H1 (cell line): ENCODE results near the gene ABCF3. TPM values are rescaled to one million over a fixed set of nuclear protein-coding genes. Genes with fewer than 3 reads are reported as not detected.

Experiments
- CTCF ChIA-PET: fragments of 300-600 bp; sonication (Branson Sonifier 250); formaldehyde crosslinking; loops from one replicate; lab custom pipeline; 2021; ENCODE audit not compliant: partially characterized antibody; lab: Charles Lee
- POLR2A ChIA-PET: fragments of 300-600 bp; sonication (Branson Sonifier 250); formaldehyde crosslinking; loops from one replicate; lab custom pipeline; 2021; ENCODE audit warnings: inconsistent platforms; ENCODE audit not compliant: partially characterized antibody; lab: Charles Lee
- DNase-seq, 2 experiments: peaks; one replicate each; pipeline versions ENCODE4 v3.0.0 to v3.0.0-alpha.2; 2010 to 2022; ENCODE audit warnings: low spot score in 2 of 2, low read depth in 1 of 2, mixed read lengths in 1 of 2
- FAIRE-seq: peaks from 2 replicates; lab custom pipeline; 2011; peaks lifted over from hg19 to GRCh38; lab: Jason Lieb, UNC
- H2AFZ ChIP-seq: 2 replicates; pipeline ENCODE4 v1.8.1; 2012; ENCODE audit warnings: low read length, inconsistent platforms
- H2AK5ac ChIP-seq: 2 replicates; pipeline ENCODE4 v1.6.1; 2013; ENCODE audit warnings: low read depth, low read length
- H2BK120ac ChIP-seq: replicated peaks from 2 replicates; pipeline ENCODE3; 2013; ENCODE audit warnings: low read depth, low read length, inconsistent platforms
- H2BK12ac ChIP-seq: 2 replicates; pipeline ENCODE4 v1.6.1; 2013; ENCODE audit warnings: low read depth, low read length
- H2BK15ac ChIP-seq: 2 replicates; pipeline ENCODE4 v1.6.1; 2013; ENCODE audit warnings: low read length
- H2BK20ac ChIP-seq: 2 replicates; pipeline ENCODE4 v1.6.1; 2013; ENCODE audit warnings: low read length
- H2BK5ac ChIP-seq: 2 replicates; pipeline ENCODE4 v1.6.1; 2013; ENCODE audit warnings: low read depth, low read length
- H3K14ac ChIP-seq: 2 replicates; pipeline ENCODE4 v1.6.1; 2013; ENCODE audit warnings: inconsistent platforms; ENCODE audit not compliant: insufficient read length
- H3K18ac ChIP-seq: 2 replicates; pipeline ENCODE4 v1.6.1; 2013; ENCODE audit warnings: low read length; ENCODE audit errors: extremely low read depth
- H3K23ac ChIP-seq: 2 replicates; pipeline ENCODE4 v1.6.1; 2013; ENCODE audit warnings: inconsistent platforms; ENCODE audit not compliant: insufficient read length
- H3K23me2 ChIP-seq: 2 replicates; pipeline ENCODE4 v1.6.1; 2013; ENCODE audit warnings: low read depth, low read length
- H3K27ac ChIP-seq: 2 replicates; pipeline ENCODE4 v1.6.1; 2011; ENCODE audit warnings: low read depth, low read length, inconsistent platforms
- H3K27me3 ChIP-seq, 4 experiments: replicated peaks in 1 of 4; 1 replicate in 1 of 4; 2 replicates in 3 of 4; pipeline versions ENCODE4 v1.6.1 to v1.8.1; 2011 to 2013; ENCODE audit warnings: low read length in 3 of 4, mild to moderate bottlenecking in 3 of 4, inconsistent platforms in 2 of 4, mixed read lengths in 2 of 4, moderate library complexity in 1 of 4; ENCODE audit not compliant: control insufficient read depth in 3 of 4, insufficient read depth in 3 of 4; ENCODE audit errors: extremely low read depth in 1 of 4
- H3K36me3 ChIP-seq, 4 experiments: 2 replicates each; pipeline versions ENCODE4 v1.6.1 to v1.8.1; 2011 to 2013; ENCODE audit warnings: mild to moderate bottlenecking in 4 of 4, low read length in 3 of 4, moderate library complexity in 2 of 4, control low read depth in 1 of 4, inconsistent platforms in 1 of 4; ENCODE audit not compliant: insufficient read depth in 4 of 4, control insufficient read depth in 2 of 4
- H3K4ac ChIP-seq: replicated peaks from 2 replicates; pipeline ENCODE3; 2013; ENCODE audit warnings: low read length, low read depth, mixed read lengths, inconsistent platforms; ENCODE audit not compliant: insufficient read length
- H3K4me1 ChIP-seq, 4 experiments: replicated peaks in 1 of 4; 1 replicate in 1 of 4; 2 replicates in 3 of 4; pipeline versions ENCODE4 v1.6.1 to v1.8.1; 2011 to 2013; ENCODE audit warnings: low read length in 3 of 4, inconsistent platforms in 2 of 4, mixed read lengths in 1 of 4; ENCODE audit not compliant: insufficient read depth in 4 of 4, control insufficient read depth in 3 of 4
- H3K4me2 ChIP-seq, 2 experiments: 2 replicates each; pipeline versions ENCODE4 v1.6.1 to v1.8.1; 2011 to 2013; ENCODE audit warnings: low read depth in 2 of 2, low read length in 2 of 2, control low read depth in 1 of 2, inconsistent platforms in 1 of 2, mild to moderate bottlenecking in 1 of 2; ENCODE audit not compliant: insufficient read depth in 1 of 2
- H3K4me3 ChIP-seq, 4 experiments: fragments of 200-600, 300-600 bp in 1 of 4; sonication (generic), shearing (Covaris generic), sonication (Bioruptor Twin) in 1 of 4; 2 replicates each; pipeline versions ENCODE4 v1.5.1 to v1.8.1; 2011 to 2016; ENCODE audit warnings: low read length in 4 of 4, low read depth in 3 of 4, control low read depth in 2 of 4, inconsistent platforms in 2 of 4, mild to moderate bottlenecking in 2 of 4, mixed read lengths in 1 of 4, moderate library complexity in 1 of 4; ENCODE audit not compliant: insufficient read depth in 2 of 4; ENCODE audit errors: extremely low read depth in 1 of 4
- H3K56ac ChIP-seq: replicated peaks from 2 replicates; pipeline ENCODE3; 2013; ENCODE audit warnings: low read depth, mild to moderate bottlenecking, mixed read lengths, low read length, inconsistent platforms; ENCODE audit not compliant: insufficient read length
- H3K79me1 ChIP-seq: 2 replicates; pipeline ENCODE4 v1.6.1; 2013; ENCODE audit warnings: low read depth, low read length, control low read depth
- H3K79me2 ChIP-seq, 2 experiments: 2 replicates each; pipeline versions ENCODE4 v1.6.1 to v1.8.1; 2012 to 2013; ENCODE audit warnings: low read length in 2 of 2, mild to moderate bottlenecking in 2 of 2, inconsistent platforms in 1 of 2; ENCODE audit not compliant: insufficient read depth in 2 of 2, control insufficient read depth in 1 of 2
- H3K9ac ChIP-seq, 4 experiments: replicated peaks in 1 of 4; 1 replicate in 1 of 4; 2 replicates in 3 of 4; pipeline versions ENCODE4 v1.6.1 to v1.8.1; 2011 to 2013; ENCODE audit warnings: low read depth in 3 of 4, low read length in 3 of 4, control low read depth in 2 of 4, mild to moderate bottlenecking in 2 of 4, moderate library complexity in 2 of 4, inconsistent platforms in 1 of 4; ENCODE audit errors: extremely low read depth in 1 of 4
- H3K9me3 ChIP-seq, 2 experiments: 2 replicates each; pipeline versions ENCODE4 v1.6.1 to v1.8.1; 2012 to 2013; ENCODE audit warnings: mild to moderate bottlenecking in 2 of 2, moderate library complexity in 2 of 2, control low read depth in 1 of 2, inconsistent platforms in 1 of 2, low read depth in 1 of 2, low read length in 1 of 2, mixed read lengths in 1 of 2; ENCODE audit not compliant: insufficient read depth in 2 of 2
- H4K20me1 ChIP-seq, 2 experiments: replicated peaks in 1 of 2; 2 replicates each; pipeline versions ENCODE3 to v1.8.1; 2011 to 2013; ENCODE audit warnings: inconsistent platforms in 2 of 2, low read length in 2 of 2, mild to moderate bottlenecking in 1 of 2; ENCODE audit not compliant: insufficient read depth in 2 of 2, control insufficient read depth in 1 of 2
- H4K5ac ChIP-seq: 2 replicates; pipeline ENCODE4 v1.6.1; 2013; ENCODE audit warnings: low read length, low read depth, mixed read lengths, inconsistent platforms; ENCODE audit not compliant: insufficient read length
- H4K8ac ChIP-seq: 2 replicates; pipeline ENCODE4 v1.8.0; 2013; ENCODE audit warnings: mild to moderate bottlenecking, moderate library complexity, low read length, inconsistent platforms; ENCODE audit not compliant: insufficient read depth; ENCODE audit errors: extremely low read depth
- H4K91ac ChIP-seq: replicated peaks from 2 replicates; pipeline ENCODE3; 2013; ENCODE audit warnings: low read length, mixed read lengths, inconsistent platforms; ENCODE audit not compliant: insufficient read length
- RNF2 ChIP-seq: fragments of 200-900, 300-1000 bp; sonication (generic); IDR thresholded peaks from 2 replicates; pipeline ENCODE4 v1.7.1; 2016; ENCODE audit warnings: borderline replicate concordance, low read depth, mild to moderate bottlenecking, antibody characterized with exemption, low read length; ENCODE audit not compliant: poor library complexity, severe bottlenecking; ENCODE audit errors: missing control alignments
- TAF7 ChIP-seq: optimal IDR thresholded peaks from 2 replicates; pipeline ENCODE3; 2011; ENCODE audit warnings: low read depth, mild to moderate bottlenecking, inconsistent platforms, low read length, moderate library complexity, borderline replicate concordance
- ZNF274 ChIP-seq: IDR thresholded peaks from 2 replicates; pipeline ENCODE4 v1.7.0; 2012; ENCODE audit warnings: low read length, borderline replicate concordance; ENCODE audit errors: extremely low read depth
- WGBS, 2 experiments: shearing (Covaris generic) in 1 of 2; methylation state at CpG; one replicate each; pipeline versions ENCODE4 v1.1.6 to v1.1.7; 2013 to 2015; ENCODE audit warnings: low lambda C conversion rate in 2 of 2, mixed read lengths in 2 of 2, inconsistent platforms in 1 of 2, low coverage in 1 of 2, missing lambda C conversion rate in 1 of 2; ENCODE audit not compliant: insufficient replicate concordance in 2 of 2, insufficient coverage in 1 of 2, insufficient read length in 1 of 2; ENCODE audit errors: extremely low coverage in 1 of 2, missing lambda C conversion rate in 1 of 2; 5-methylcytosine and 5-hydroxymethylcytosine counted together
- polyA plus RNA-seq, 7 experiments: library from polyadenylated mRNA; depleted of rRNA in 3 of 7; stranded (reverse) in 5 of 7; unstranded in 2 of 7; fragments of >200 nt in 5 of 7; fragments of 200-250 nt in 2 of 7; gene quantifications; 1 replicate in 5 of 7; 2 replicates in 1 of 7; 4 replicates in 1 of 7; pipeline versions ENCODE4 v1.2.1 to v1.2.3, GENCODE V29; 2011 to 2013; ENCODE audit warnings: missing spikeins in 2 of 7, mixed read lengths in 2 of 7
- total RNA-seq: library from RNA; stranded (reverse); fragmentation: NEBNext Ultra II Directional; extraction: Animal tissue kit (Norgen Biotek cat#: 25700); gene quantifications from 2 replicates; pipeline ENCODE4 v1.2.1, GENCODE V29; 2021

The ABCF3 gene
- total and polyA plus RNA-seq, 2 of the 8 experiments (the other 6 are each of a cell fraction or from before 2014, with no cell fraction given): 51.6 to 57.8 TPM

DNA sequence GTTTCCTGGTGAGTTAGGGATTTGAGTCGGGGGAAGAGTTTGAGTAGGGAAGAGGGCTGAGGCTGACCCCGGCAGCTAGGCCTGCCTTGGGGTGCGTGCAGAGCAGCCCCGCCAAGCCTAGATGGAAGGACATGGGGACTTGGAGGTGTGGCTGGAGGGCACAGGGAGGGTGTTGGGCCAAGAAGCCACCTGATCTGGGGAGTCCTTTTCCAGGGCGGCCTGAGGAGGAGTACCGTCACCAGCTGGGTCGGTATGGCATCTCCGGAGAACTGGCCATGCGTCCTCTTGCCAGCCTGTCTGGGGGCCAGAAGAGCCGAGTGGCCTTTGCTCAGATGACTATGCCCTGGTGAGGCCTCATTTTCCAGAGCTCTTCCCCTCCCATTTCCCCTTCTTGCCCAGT, 6.9 kb downstream of the ABCF3 start:
- no peak overlapping the region for H2BK5ac ChIP-seq
- H3K9me3 ChIP-seq: no peaks in the 10 kb centered on the region; a peak in 1 of 4 replicates
- H4K91ac ChIP-seq: no peak overlapping the region
- H3K18ac ChIP-seq: no peak overlapping the region
- H3K23me2 ChIP-seq: no peaks in the 10 kb centered on the region
- no peaks in the 10 kb centered on the region for H3K4me1 ChIP-seq
- H4K8ac ChIP-seq: no peak overlapping the region
- H3K27ac ChIP-seq: no peak overlapping the region
- H3K4me2 ChIP-seq: no peak overlapping the region
- POLR2A ChIA-PET: interaction anchor here (1.2 kb wide), 1 partner anchor 16 kb away, joined by 3 read pairs; no protein-coding TSS in a partner anchor
- CTCF ChIA-PET: interaction anchor here (0.9 kb wide), 1 partner anchor 13 kb away, joined by 3 read pairs; no protein-coding TSS in a partner anchor
- FAIRE-seq (no peak), DNase-seq (no peak)
- peaks cover 16 to 66% (median 36%) of the 10 kb centered on the region in 4 experiments for H3K36me3 ChIP-seq
- no peak overlapping the region for H3K14ac ChIP-seq
- H3K56ac ChIP-seq: no peak overlapping the region
- H3K9ac ChIP-seq: no peak overlapping the region
- 83% methylated on average over 5 of the region's 10 CpGs; no CpG with 5 or more reads in 1 of the 2 experiments for WGBS, 2 experiments
- no peak overlapping the region for H2BK15ac ChIP-seq
- H2BK120ac ChIP-seq: no peak overlapping the region
- peaks cover 3% of the 10 kb centered on the region; the same call in 1 of the 2 replicates for H3K79me1 ChIP-seq
- H3K79me2 ChIP-seq: peaks cover 0 to 10% of the 10 kb centered on the region in 2 experiments; a peak in 2 of 4 replicates
- no peak overlapping the region for H2BK12ac ChIP-seq
- H3K23ac ChIP-seq: no peak overlapping the region
- peaks cover 5 to 7% of the 10 kb centered on the region in 2 experiments for H4K20me1 ChIP-seq
- no peak overlapping the region for H2BK20ac ChIP-seq
- no peak overlapping the region for H3K4me3 ChIP-seq
- no peak overlapping the region for H2AK5ac ChIP-seq
- no peak overlapping the region for H2AFZ ChIP-seq
- H3K27me3 ChIP-seq: no peaks in the 10 kb centered on the region; a peak in 1 of 7 replicates
- no peak overlapping the region for H3K4ac ChIP-seq
- no peak overlapping the region for H4K5ac ChIP-seq
- no peak for TF ChIP-seq ZNF274
- no peak for TF ChIP-seq TAF7
- TF ChIP-seq RNF2: no peak
